Liver (tissue), 10 donors: ENCODE results near the gene EPHB4. TPM values are rescaled to one million over a fixed set of nuclear protein-coding genes. Genes with fewer than 3 reads are reported as not detected.

ENCODE experiments used
- DNase-seq: peaks from one replicate; pipeline ENCODE4 v3.0.0-alpha.2; 2017; ENCODE audit warnings: low spot score
- H3K27ac ChIP-seq, 2 donors: one replicate each; pipeline ENCODE4 v1.7.0; 2013; ENCODE audit warnings: inconsistent platforms in 2 of 2, low read length in 2 of 2, control low read depth in 1 of 2, low read depth in 1 of 2, mild to moderate bottlenecking in 1 of 2
- H3K27me3 ChIP-seq, 4 donors: one replicate each; pipeline versions ENCODE4 v1.6.1 to v1.7.0; 2013; ENCODE audit warnings: low read length in 3 of 4, inconsistent platforms in 1 of 4, mild to moderate bottlenecking in 1 of 4, moderate library complexity in 1 of 4; ENCODE audit not compliant: control insufficient read depth in 4 of 4, insufficient read depth in 4 of 4
- H3K36me3 ChIP-seq, 4 donors: one replicate each; pipeline versions ENCODE4 v1.6.1 to v1.7.0; 2013; ENCODE audit warnings: low read length in 3 of 4, mild to moderate bottlenecking in 3 of 4, low read depth in 1 of 4, moderate library complexity in 1 of 4; ENCODE audit not compliant: control insufficient read depth in 4 of 4, insufficient read depth in 3 of 4
- H3K4me1 ChIP-seq, 4 donors: one replicate each; pipeline versions ENCODE4 v1.6.1 to v1.7.0; 2013; ENCODE audit warnings: low read length in 3 of 4, mild to moderate bottlenecking in 3 of 4, moderate library complexity in 1 of 4; ENCODE audit not compliant: control insufficient read depth in 4 of 4, insufficient read depth in 4 of 4
- H3K4me3 ChIP-seq, 3 donors: one replicate each; pipeline versions ENCODE4 v1.6.1 to v1.7.0; 2013; ENCODE audit warnings: low read length in 3 of 3, control low read depth in 1 of 3, low read depth in 1 of 3, mild to moderate bottlenecking in 1 of 3
- H3K9ac ChIP-seq, 2 donors: one replicate each; pipeline ENCODE4 v1.7.0; 2013; ENCODE audit warnings: low read length in 2 of 2, mild to moderate bottlenecking in 2 of 2, moderate library complexity in 2 of 2, control low read depth in 1 of 2, low read depth in 1 of 2
- H3K9me3 ChIP-seq, 4 donors: one replicate each; pipeline versions ENCODE4 v1.6.1 to v1.7.0; 2013; ENCODE audit warnings: low read length in 3 of 4; ENCODE audit not compliant: control insufficient read depth in 4 of 4
- EGR1 ChIP-seq, 2 donors: IDR thresholded peaks; 2 replicates each; pipeline ENCODE4 v1.6.1; 2016 to 2018; ENCODE audit warnings: antibody characterized with exemption in 2 of 2, low read depth in 2 of 2
- FOXA2 ChIP-seq: IDR thresholded peaks from 2 replicates; pipeline ENCODE4 v1.6.1; 2016; ENCODE audit warnings: antibody characterized with exemption
- GABPA ChIP-seq, 2 donors: IDR thresholded peaks in 1 of 2; conservative IDR thresholded peaks in 1 of 2; 2 replicates each; pipeline ENCODE4 v1.6.1; 2016; ENCODE audit warnings: antibody characterized with exemption in 2 of 2, mild to moderate bottlenecking in 1 of 2, moderate library complexity in 1 of 2
- HNF4G ChIP-seq: IDR thresholded peaks from 2 replicates; pipeline ENCODE4 v1.6.1; 2016; ENCODE audit warnings: antibody characterized with exemption
- NR2F2 ChIP-seq: IDR thresholded peaks from 2 replicates; pipeline ENCODE4 v1.6.1; 2016; ENCODE audit warnings: antibody characterized with exemption
- RAD21 ChIP-seq, 2 donors: IDR thresholded peaks; 2 replicates each; pipeline ENCODE4 v1.6.1; 2016; ENCODE audit warnings: antibody characterized with exemption in 2 of 2, mild to moderate bottlenecking in 2 of 2
- RXRA ChIP-seq, 2 donors: IDR thresholded peaks; 2 replicates each; pipeline ENCODE4 v1.6.1; 2017 to 2018; ENCODE audit warnings: antibody characterized with exemption in 2 of 2, mild to moderate bottlenecking in 1 of 2
- SP1 ChIP-seq: IDR thresholded peaks from 2 replicates; pipeline ENCODE4 v1.6.1; 2018; ENCODE audit warnings: antibody characterized with exemption, mild to moderate bottlenecking
- TAF1 ChIP-seq: conservative IDR thresholded peaks from 2 replicates; pipeline ENCODE4 v1.6.1; 2016; ENCODE audit warnings: antibody characterized with exemption, mild to moderate bottlenecking
- YY1 ChIP-seq: IDR thresholded peaks from 2 replicates; pipeline ENCODE4 v1.6.1; 2016; ENCODE audit warnings: antibody characterized with exemption, mild to moderate bottlenecking
- WGBS: extraction: QIAGEN DNeasy Blood & Tissue Kit; methylation state at CpG from one replicate; pipeline ENCODE4 v1.1.7; 2013; 5-methylcytosine and 5-hydroxymethylcytosine counted together
- polyA plus RNA-seq, 2 donors: library from polyadenylated mRNA; stranded (reverse) in 1 of 2; unstranded in 1 of 2; fragments of 200-250 nt in 1 of 2; fragments of >200 nt in 1 of 2; fragmentation: Nextera tagmentation in 1 of 2; extraction: Ambion mirVana in 1 of 2; gene quantifications; one replicate each; pipeline versions ENCODE4 v1.2.1 to v1.2.3, GENCODE V29; 2013 to 2015
- small RNA-seq: library from RNA; depleted of rRNA; stranded (forward); fragments of <200 nt; gene quantifications from one replicate; pipeline ENCODE3, GENCODE V24; 2014
- total RNA-seq, 2 donors: library from RNA; depleted of rRNA; stranded (reverse); fragments of >200 nt; gene quantifications; one replicate each; pipeline ENCODE4 v1.2.3, GENCODE V29; 2014
- TF ChIP-seq, protein P1 (sequence below): IDR thresholded peaks from 2 replicates; pipeline ENCODE4 v1.6.1; 2016; ENCODE audit warnings: antibody characterized with exemption
- TF ChIP-seq, protein P2 (sequence below): IDR thresholded peaks from 2 replicates; pipeline ENCODE4 v1.6.1; 2016; ENCODE audit warnings: antibody characterized with exemption, mild to moderate bottlenecking
- TF ChIP-seq, protein P3 (sequence below): fragments of 150-350 bp; IDR thresholded peaks from 2 replicates; pipeline ENCODE4 v1.5.1; 2017; ENCODE audit warnings: improper control_type of control experiment, low read depth, low read length; ENCODE audit not compliant: missing input control
- donor health status: healthy.
- donor health status: healthy.
- donor health status: healthy.
- donor health status: healthy.
- donor health status: healthy.

EPHB4 gene
- total and polyA plus RNA-seq, 4 donors: 14.4 to 53.0 (median 50.0) TPM

DNA sequence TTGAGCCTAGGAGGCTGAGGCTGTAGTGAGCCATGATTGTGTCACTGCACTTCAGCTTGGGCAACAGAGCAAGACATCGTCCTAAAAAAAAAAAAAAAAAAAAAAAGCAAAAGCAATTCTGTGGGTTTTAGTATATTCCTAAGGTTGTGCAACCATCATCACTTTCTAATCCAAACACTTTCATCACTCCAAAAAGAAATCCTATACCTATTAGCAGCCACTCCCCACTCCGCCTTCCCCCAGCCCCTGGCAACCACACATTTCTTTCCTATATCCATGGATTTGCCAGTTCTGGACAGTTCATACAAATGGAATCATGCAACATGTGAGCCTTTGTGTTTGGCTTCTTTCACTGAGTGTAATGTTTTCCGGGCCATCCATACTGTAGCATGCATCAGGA is 73.6 kb downstream of the EPHB4 start (continued):
- TF ChIP-seq, protein P1, sequence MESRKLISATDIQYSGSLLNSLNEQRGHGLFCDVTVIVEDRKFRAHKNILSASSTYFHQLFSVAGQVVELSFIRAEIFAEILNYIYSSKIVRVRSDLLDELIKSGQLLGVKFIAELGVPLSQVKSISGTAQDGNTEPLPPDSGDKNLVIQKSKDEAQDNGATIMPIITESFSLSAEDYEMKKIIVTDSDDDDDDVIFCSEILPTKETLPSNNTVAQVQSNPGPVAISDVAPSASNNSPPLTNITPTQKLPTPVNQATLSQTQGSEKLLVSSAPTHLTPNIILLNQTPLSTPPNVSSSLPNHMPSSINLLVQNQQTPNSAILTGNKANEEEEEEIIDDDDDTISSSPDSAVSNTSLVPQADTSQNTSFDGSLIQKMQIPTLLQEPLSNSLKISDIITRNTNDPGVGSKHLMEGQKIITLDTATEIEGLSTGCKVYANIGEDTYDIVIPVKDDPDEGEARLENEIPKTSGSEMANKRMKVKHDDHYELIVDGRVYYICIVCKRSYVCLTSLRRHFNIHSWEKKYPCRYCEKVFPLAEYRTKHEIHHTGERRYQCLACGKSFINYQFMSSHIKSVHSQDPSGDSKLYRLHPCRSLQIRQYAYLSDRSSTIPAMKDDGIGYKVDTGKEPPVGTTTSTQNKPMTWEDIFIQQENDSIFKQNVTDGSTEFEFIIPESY: no peak
- TF ChIP-seq EGR1 (IDR thresholded peaks at IDR 0.05; ENCODE audit: low read depth in 2 of 2): no peak
- no peak for TF ChIP-seq RAD21 (IDR thresholded peaks at IDR 0.05)

DNA sequence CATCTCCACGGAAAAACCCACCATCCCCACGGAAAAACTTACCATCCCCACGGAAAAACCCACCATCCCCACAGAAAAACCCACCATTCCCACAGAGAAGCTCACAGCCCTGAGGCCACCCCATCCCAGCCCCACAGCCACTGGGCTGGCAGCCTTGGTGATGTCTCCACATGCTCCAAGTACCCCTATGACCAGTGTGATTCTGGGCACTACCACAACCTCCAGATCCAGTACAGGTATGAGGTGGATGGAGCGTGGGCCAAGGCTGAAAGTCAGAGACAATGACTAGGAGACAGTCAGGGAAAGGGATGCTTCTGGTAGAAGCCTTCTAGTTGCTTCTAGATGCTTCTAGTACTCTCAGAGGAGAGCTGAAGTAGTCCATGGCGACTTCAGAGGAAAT is 74.3 kb downstream of the EPHB4 start:
- no peak for DNase-seq
- WGBS: 85% methylated on average over 5 of the region's 5 CpGs
- no peaks in the 10 kb centered on the region for H3K9me3 ChIP-seq

More for the DNA sequence above, 74.3 kb downstream of the EPHB4 start:
- no peak for TF ChIP-seq NR2F2
- TF ChIP-seq, protein P2, sequence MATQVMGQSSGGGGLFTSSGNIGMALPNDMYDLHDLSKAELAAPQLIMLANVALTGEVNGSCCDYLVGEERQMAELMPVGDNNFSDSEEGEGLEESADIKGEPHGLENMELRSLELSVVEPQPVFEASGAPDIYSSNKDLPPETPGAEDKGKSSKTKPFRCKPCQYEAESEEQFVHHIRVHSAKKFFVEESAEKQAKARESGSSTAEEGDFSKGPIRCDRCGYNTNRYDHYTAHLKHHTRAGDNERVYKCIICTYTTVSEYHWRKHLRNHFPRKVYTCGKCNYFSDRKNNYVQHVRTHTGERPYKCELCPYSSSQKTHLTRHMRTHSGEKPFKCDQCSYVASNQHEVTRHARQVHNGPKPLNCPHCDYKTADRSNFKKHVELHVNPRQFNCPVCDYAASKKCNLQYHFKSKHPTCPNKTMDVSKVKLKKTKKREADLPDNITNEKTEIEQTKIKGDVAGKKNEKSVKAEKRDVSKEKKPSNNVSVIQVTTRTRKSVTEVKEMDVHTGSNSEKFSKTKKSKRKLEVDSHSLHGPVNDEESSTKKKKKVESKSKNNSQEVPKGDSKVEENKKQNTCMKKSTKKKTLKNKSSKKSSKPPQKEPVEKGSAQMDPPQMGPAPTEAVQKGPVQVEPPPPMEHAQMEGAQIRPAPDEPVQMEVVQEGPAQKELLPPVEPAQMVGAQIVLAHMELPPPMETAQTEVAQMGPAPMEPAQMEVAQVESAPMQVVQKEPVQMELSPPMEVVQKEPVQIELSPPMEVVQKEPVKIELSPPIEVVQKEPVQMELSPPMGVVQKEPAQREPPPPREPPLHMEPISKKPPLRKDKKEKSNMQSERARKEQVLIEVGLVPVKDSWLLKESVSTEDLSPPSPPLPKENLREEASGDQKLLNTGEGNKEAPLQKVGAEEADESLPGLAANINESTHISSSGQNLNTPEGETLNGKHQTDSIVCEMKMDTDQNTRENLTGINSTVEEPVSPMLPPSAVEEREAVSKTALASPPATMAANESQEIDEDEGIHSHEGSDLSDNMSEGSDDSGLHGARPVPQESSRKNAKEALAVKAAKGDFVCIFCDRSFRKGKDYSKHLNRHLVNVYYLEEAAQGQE: no peak
- TF ChIP-seq GABPA (IDR thresholded peaks at IDR 0.05 in 1 of 2, conservative IDR thresholded peaks at IDR 0.05 in 1 of 2): no peak
- no peak for TF ChIP-seq EGR1 (IDR thresholded peaks at IDR 0.05; ENCODE audit: low read depth in 2 of 2)
- TF ChIP-seq TAF1: no peak
- TF ChIP-seq, protein P1: no peak
- TF ChIP-seq YY1: no peak
- TF ChIP-seq RXRA (IDR thresholded peaks at IDR 0.05): no peak
- TF ChIP-seq, protein P3, sequence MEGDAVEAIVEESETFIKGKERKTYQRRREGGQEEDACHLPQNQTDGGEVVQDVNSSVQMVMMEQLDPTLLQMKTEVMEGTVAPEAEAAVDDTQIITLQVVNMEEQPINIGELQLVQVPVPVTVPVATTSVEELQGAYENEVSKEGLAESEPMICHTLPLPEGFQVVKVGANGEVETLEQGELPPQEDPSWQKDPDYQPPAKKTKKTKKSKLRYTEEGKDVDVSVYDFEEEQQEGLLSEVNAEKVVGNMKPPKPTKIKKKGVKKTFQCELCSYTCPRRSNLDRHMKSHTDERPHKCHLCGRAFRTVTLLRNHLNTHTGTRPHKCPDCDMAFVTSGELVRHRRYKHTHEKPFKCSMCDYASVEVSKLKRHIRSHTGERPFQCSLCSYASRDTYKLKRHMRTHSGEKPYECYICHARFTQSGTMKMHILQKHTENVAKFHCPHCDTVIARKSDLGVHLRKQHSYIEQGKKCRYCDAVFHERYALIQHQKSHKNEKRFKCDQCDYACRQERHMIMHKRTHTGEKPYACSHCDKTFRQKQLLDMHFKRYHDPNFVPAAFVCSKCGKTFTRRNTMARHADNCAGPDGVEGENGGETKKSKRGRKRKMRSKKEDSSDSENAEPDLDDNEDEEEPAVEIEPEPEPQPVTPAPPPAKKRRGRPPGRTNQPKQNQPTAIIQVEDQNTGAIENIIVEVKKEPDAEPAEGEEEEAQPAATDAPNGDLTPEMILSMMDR: no peak
- TF ChIP-seq SP1: no peak
- no peak for TF ChIP-seq FOXA2
- TF ChIP-seq HNF4G: no peak
- TF ChIP-seq RAD21 (IDR thresholded peaks at IDR 0.05): no peak
- no peak overlapping the region for H3K4me3 ChIP-seq
- no peaks in the 10 kb centered on the region for H3K4me1 ChIP-seq
- no peaks in the 10 kb centered on the region for H3K27me3 ChIP-seq
- H3K27ac ChIP-seq: no peak overlapping the region
- H3K36me3 ChIP-seq: no peaks in the 10 kb centered on the region
- no peak overlapping the region for H3K9ac ChIP-seq

Small RNA genes within 50 kb of the gene (small RNA-seq; reads per million reads assigned to genes)
- gene RN7SL750P: not detected

Other genes starting within 250 kb of the EPHB4 start
- 10 to 100 TPM in 1 of 2 donors, 1 to 10 TPM in 1; 8.2 to 25.8 TPM for gene LRCH4, start 241.4 kb downstream of the EPHB4 start, total RNA-seq
- 10 to 100 TPM in 1 of 2 donors, 1 to 10 TPM in 1; 9.1 to 16.9 TPM for gene LRCH4, start 241.4 kb downstream of the EPHB4 start, polyA plus RNA-seq
- 1 to 10 TPM in 1 of 2 donors, under 1 TPM in 1; 0.67 to 1.3 TPM for gene FBXO24, start 241.2 kb downstream of the EPHB4 start, total RNA-seq
- under 1 TPM; 0.25 to 0.32 TPM for gene FBXO24, start 241.2 kb downstream of the EPHB4 start, polyA plus RNA-seq
- 10 to 100 TPM in 1 of 2 donors, 1 to 10 TPM in 1; 6.7 to 13.1 TPM for gene PCOLCE, start 225.2 kb downstream of the EPHB4 start, total RNA-seq
- gene PCOLCE, start 225.2 kb downstream of the EPHB4 start, polyA plus RNA-seq: 10 to 100 TPM; 10.4 to 38.2 TPM
- 1 to 10 TPM; 3.5 to 6.3 TPM for gene MOSPD3, start 215.0 kb downstream of the EPHB4 start, total RNA-seq
- gene MOSPD3, start 215.0 kb downstream of the EPHB4 start, polyA plus RNA-seq: 10 to 100 TPM; 10.8 to 15.7 TPM
- 100 to 1,000 TPM; 276 to 358 TPM for gene TFR2, start 186.0 kb downstream of the EPHB4 start, total RNA-seq
- 100 to 1,000 TPM; 354 to 663 TPM for gene TFR2, start 186.0 kb downstream of the EPHB4 start, polyA plus RNA-seq
- gene ACTL6B, start 171.1 kb downstream of the EPHB4 start, total RNA-seq: not detected
- not detected for gene ACTL6B, start 171.1 kb downstream of the EPHB4 start, polyA plus RNA-seq
- gene GNB2, start 153.8 kb downstream of the EPHB4 start, total RNA-seq: 10 to 100 TPM; 57.9 to 88.5 TPM
- gene GNB2, start 153.8 kb downstream of the EPHB4 start, polyA plus RNA-seq: 100 to 1,000 TPM in 1 of 2 donors, 10 to 100 TPM in 1; 37.6 to 133 TPM
- gene GIGYF1, start 133.3 kb downstream of the EPHB4 start, total RNA-seq: 10 to 100 TPM; 12.7 TPM
- 1 to 10 TPM; 6.8 to 7.5 TPM for gene GIGYF1, start 133.3 kb downstream of the EPHB4 start, polyA plus RNA-seq
- 10 to 100 TPM; 19.1 to 36.6 TPM for gene POP7, start 121.4 kb downstream of the EPHB4 start, total RNA-seq
- gene POP7, start 121.4 kb downstream of the EPHB4 start, polyA plus RNA-seq: 10 to 100 TPM; 31.1 to 40.1 TPM
- 1 to 10 TPM; 1.3 to 1.5 TPM for gene EPO, start 107.1 kb downstream of the EPHB4 start, total RNA-seq
- 10 to 100 TPM in 1 of 2 donors, 1 to 10 TPM in 1; 5.3 to 22.9 TPM for gene EPO, start 107.1 kb downstream of the EPHB4 start, polyA plus RNA-seq
- under 1 TPM in 1 of 2 donors, not detected in 1; under 0.01 TPM for gene ZAN, start 93.9 kb downstream of the EPHB4 start, total RNA-seq
- gene ZAN, start 93.9 kb downstream of the EPHB4 start, polyA plus RNA-seq: under 1 TPM in 1 of 2 donors, not detected in 1; 0.08 TPM
- gene SLC12A9, start 25.2 kb upstream of the EPHB4 start, total RNA-seq: 10 to 100 TPM; 10.5 to 17.2 TPM
- 1 to 10 TPM; 1.8 to 8.4 TPM for gene SLC12A9, start 25.2 kb upstream of the EPHB4 start, polyA plus RNA-seq
- 10 to 100 TPM; 14.6 to 18.6 TPM for gene TRIP6, start 39.9 kb upstream of the EPHB4 start, total RNA-seq
- gene TRIP6, start 39.9 kb upstream of the EPHB4 start, polyA plus RNA-seq: 10 to 100 TPM; 17.7 to 30.7 TPM
- gene SRRT, start 47.6 kb upstream of the EPHB4 start, total RNA-seq: 10 to 100 TPM; 28.6 to 45.0 TPM
- 10 to 100 TPM; 27.2 to 32.1 TPM for gene SRRT, start 47.6 kb upstream of the EPHB4 start, polyA plus RNA-seq
- 1 to 10 TPM; 3.1 to 4.9 TPM for gene UFSP1, start 62.2 kb upstream of the EPHB4 start, total RNA-seq
- gene UFSP1, start 62.2 kb upstream of the EPHB4 start, polyA plus RNA-seq: 1 to 10 TPM; 2.3 to 3.4 TPM
- 10 to 100 TPM in 1 of 2 donors, under 1 TPM in 1; 0.25 to 17.6 TPM for gene ACHE, start 68.4 kb upstream of the EPHB4 start, total RNA-seq
- under 1 TPM; 0.15 to 0.17 TPM for gene ACHE, start 68.4 kb upstream of the EPHB4 start, polyA plus RNA-seq
- under 1 TPM; 0.25 to 0.79 TPM for gene MUC3A, start 122.0 kb upstream of the EPHB4 start, total RNA-seq
- 1 to 10 TPM in 1 of 2 donors, under 1 TPM in 1; 0.95 to 2.9 TPM for gene MUC3A, start 122.0 kb upstream of the EPHB4 start, polyA plus RNA-seq
- gene MUC12, start 142.0 kb upstream of the EPHB4 start, total RNA-seq: not detected
- under 1 TPM in 1 of 2 donors, not detected in 1; 0.16 TPM for gene MUC12, start 142.0 kb upstream of the EPHB4 start, polyA plus RNA-seq
- gene MUC17, start 192.6 kb upstream of the EPHB4 start, total RNA-seq: not detected
- not detected for gene MUC17, start 192.6 kb upstream of the EPHB4 start, polyA plus RNA-seq